Mesenchymal stem cell (in vitro differentiated cells and primary cell): ENCODE measurements around the gene HNRNPM.

Source experiments
- DNase-seq: peaks from one replicate; pipeline ENCODE4 v3.0.0-alpha.2; 2013
- H2AFZ ChIP-seq: one replicate; pipeline ENCODE4 v1.6.1; 2013; ENCODE audit warnings: low read depth, mild to moderate bottlenecking, control low read depth, inconsistent platforms, low read length, moderate library complexity
- H2AK5ac ChIP-seq: 2 replicates; pipeline ENCODE4 v1.6.1; 2013; ENCODE audit warnings: low read length, moderate library complexity, mild to moderate bottlenecking, inconsistent platforms; ENCODE audit not compliant: severe bottlenecking
- H2BK120ac ChIP-seq: one replicate; pipeline ENCODE4 v1.6.1; 2013; ENCODE audit warnings: low read depth, mild to moderate bottlenecking, inconsistent platforms, low read length, moderate library complexity
- H2BK12ac ChIP-seq, 2 experiments: one replicate each; pipeline ENCODE4 v1.6.1; 2013; ENCODE audit warnings: inconsistent platforms in 2 of 2, low read length in 2 of 2, mild to moderate bottlenecking in 2 of 2, moderate library complexity in 2 of 2, control low read depth in 1 of 2
- H2BK15ac ChIP-seq: one replicate; pipeline ENCODE4 v1.6.1; 2013; ENCODE audit warnings: mild to moderate bottlenecking, low read depth, inconsistent platforms; ENCODE audit not compliant: poor library complexity, severe bottlenecking
- H2BK5ac ChIP-seq: 2 replicates; pipeline ENCODE4 v1.6.1; 2013; ENCODE audit warnings: low read depth, mild to moderate bottlenecking, low read length, control low read depth, inconsistent platforms; ENCODE audit not compliant: poor library complexity, severe bottlenecking
- H3K14ac ChIP-seq, 2 experiments: one replicate each; pipeline ENCODE4 v1.6.1; 2013; ENCODE audit warnings: inconsistent platforms in 2 of 2, low read length in 2 of 2, control low read depth in 1 of 2, mild to moderate bottlenecking in 1 of 2, moderate library complexity in 1 of 2
- H3K18ac ChIP-seq, 2 experiments: one replicate each; pipeline ENCODE4 v1.6.1; 2013; ENCODE audit warnings: inconsistent platforms in 2 of 2, low read length in 2 of 2, control low read depth in 1 of 2, low read depth in 1 of 2, mild to moderate bottlenecking in 1 of 2
- H3K23ac ChIP-seq, 2 experiments: one replicate each; pipeline ENCODE4 v1.6.1; 2013; ENCODE audit warnings: inconsistent platforms in 2 of 2, low read length in 2 of 2, mild to moderate bottlenecking in 2 of 2, moderate library complexity in 2 of 2, control low read depth in 1 of 2
- H3K27ac ChIP-seq: 2 replicates; pipeline ENCODE4 v1.5.1; 2013; ENCODE audit warnings: mild to moderate bottlenecking, moderate library complexity, low read length, control low read depth, inconsistent platforms; ENCODE audit not compliant: poor library complexity, severe bottlenecking
- H3K27me3 ChIP-seq, 2 experiments: 2 replicates each; pipeline versions ENCODE4 v1.6.1 to v1.7.0; 2013; ENCODE audit warnings: low read length in 2 of 2, mild to moderate bottlenecking in 2 of 2, moderate library complexity in 2 of 2, control low read depth in 1 of 2, inconsistent platforms in 1 of 2; ENCODE audit not compliant: control insufficient read depth in 1 of 2, insufficient read depth in 1 of 2
- H3K36me3 ChIP-seq, 2 experiments: 2 replicates each; pipeline versions ENCODE4 v1.6.1 to v1.7.0; 2013; ENCODE audit warnings: low read length in 2 of 2, control low read depth in 1 of 2, inconsistent platforms in 1 of 2, low read depth in 1 of 2, mild to moderate bottlenecking in 1 of 2; ENCODE audit not compliant: insufficient read depth in 2 of 2, control insufficient read depth in 1 of 2
- H3K4ac ChIP-seq, 2 experiments: one replicate each; pipeline ENCODE4 v1.6.1; 2013; ENCODE audit warnings: inconsistent platforms in 2 of 2, low read length in 2 of 2, mild to moderate bottlenecking in 2 of 2, moderate library complexity in 2 of 2, control low read depth in 1 of 2, low read depth in 1 of 2
- H3K4me1 ChIP-seq: 2 replicates; pipeline ENCODE4 v1.6.1; 2013; ENCODE audit warnings: low read depth, low read length, control low read depth; ENCODE audit not compliant: control insufficient read depth, insufficient read depth
- H3K4me2 ChIP-seq: 2 replicates; pipeline ENCODE4 v1.6.1; 2013; ENCODE audit warnings: low read length, mild to moderate bottlenecking, inconsistent platforms; ENCODE audit not compliant: poor library complexity, severe bottlenecking
- H3K4me3 ChIP-seq, 2 experiments: 2 replicates each; pipeline versions ENCODE4 v1.5.1 to v1.7.0; 2013; ENCODE audit warnings: low read length in 2 of 2, mild to moderate bottlenecking in 2 of 2, control low read depth in 1 of 2, low read depth in 1 of 2; ENCODE audit not compliant: insufficient read depth in 1 of 2
- H3K79me1 ChIP-seq: replicated peaks from 2 replicates; pipeline ENCODE4 v1.6.1; 2013; ENCODE audit warnings: mild to moderate bottlenecking, control low read depth, low read length, inconsistent platforms; ENCODE audit not compliant: poor library complexity, severe bottlenecking
- H3K9ac ChIP-seq: 2 replicates; pipeline ENCODE4 v1.7.0; 2013; ENCODE audit warnings: mild to moderate bottlenecking, low read length, moderate library complexity
- H3K9me3 ChIP-seq: 2 replicates; pipeline ENCODE4 v1.7.0; 2013; ENCODE audit warnings: mild to moderate bottlenecking, low read length; ENCODE audit not compliant: control insufficient read depth
- H4K8ac ChIP-seq: one replicate; pipeline ENCODE4 v1.6.1; 2013; ENCODE audit warnings: inconsistent platforms, mild to moderate bottlenecking, low read length, moderate library complexity
- H4K91ac ChIP-seq: one replicate; pipeline ENCODE4 v1.6.1; 2013; ENCODE audit warnings: mild to moderate bottlenecking, low read length, inconsistent platforms
- WGBS: methylation state at CpG from one replicate; pipeline ENCODE4 v1.1.7; 2013; ENCODE audit warnings: mixed read lengths; 5-methylcytosine and 5-hydroxymethylcytosine counted together

Gene HNRNPM

GRCh38 chr19:8481616-8482015 is 36.8 kb downstream of the HNRNPM start:
- Histone ChIP-seq H2AFZ (no peak overlapping the region), H4K8ac (no peak overlapping the region), H3K27me3 (no peaks in the 10 kb centered on the region), H3K14ac (no peak overlapping the region), H2AK5ac (no peak overlapping the region), H3K23ac (no peak overlapping the region), H2BK12ac (no peak overlapping the region), H3K4me1 (peaks cover 3% of the 10 kb centered on the region), H3K27ac (no peak overlapping the region), H3K79me1 (peaks cover 24% of the 10 kb centered on the region), H3K9ac (no peak overlapping the region), H3K4me3 (no peak overlapping the region), H4K91ac (no peak overlapping the region), H3K4me2 (no peak overlapping the region), H3K18ac (no peak overlapping the region), H3K36me3 (peaks cover 77 to 84% of the 10 kb centered on the region in 2 experiments), H2BK15ac (no peak overlapping the region), H2BK120ac (no peak overlapping the region), H3K9me3 (no peaks in the 10 kb centered on the region), H2BK5ac (no peak overlapping the region), H3K4ac (no peak overlapping the region)
- 94% methylated on average over 6 of the region's 6 CpGs for WGBS
- no peak for DNase-seq

DNA sequence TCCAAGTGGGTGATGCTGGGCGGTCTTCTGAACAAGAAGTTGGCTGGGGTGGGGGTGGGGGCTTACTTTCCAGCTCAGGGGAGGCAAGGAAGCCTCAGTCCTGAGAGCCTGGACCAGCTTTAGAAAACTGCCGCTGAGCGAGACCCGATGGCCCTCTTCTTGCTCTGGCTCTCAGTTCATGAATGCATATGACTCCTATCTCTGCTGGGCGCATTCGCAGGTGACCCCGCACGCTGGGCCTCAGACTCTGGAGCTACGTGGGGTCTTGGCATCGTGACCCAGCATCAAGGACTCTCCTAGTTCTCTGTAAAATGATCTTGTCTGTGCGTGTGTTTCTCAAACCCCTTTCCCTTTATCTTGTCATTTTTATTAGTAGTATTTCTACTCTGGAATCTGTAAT is 37.9 kb downstream of the HNRNPM start:
- Histone ChIP-seq H2AK5ac (no peak overlapping the region), H4K91ac (no peak overlapping the region), H3K9ac (no peak overlapping the region), H2BK120ac (no peak overlapping the region), H3K79me1 (peaks cover 27% of the 10 kb centered on the region), H3K4me2 (no peak overlapping the region), H3K4ac (no peak overlapping the region), H2AFZ (no peak overlapping the region), H3K27ac (no peak overlapping the region), H3K4me3 (no peak overlapping the region), H2BK5ac (no peak overlapping the region), H2BK15ac (no peak overlapping the region), H4K8ac (no peak overlapping the region), H3K14ac (no peak overlapping the region), H2BK12ac (no peak overlapping the region), H3K4me1 (peaks cover 3% of the 10 kb centered on the region), H3K27me3 (no peaks in the 10 kb centered on the region), H3K9me3 (no peaks in the 10 kb centered on the region), H3K36me3 (peaks cover 78 to 85% of the 10 kb centered on the region in 2 experiments), H3K23ac (no peak overlapping the region), H3K18ac (no peak overlapping the region)
- DNase-seq, result no peak
- WGBS, result 95% methylated on average over 10 of the region's 11 CpGs

DNA sequence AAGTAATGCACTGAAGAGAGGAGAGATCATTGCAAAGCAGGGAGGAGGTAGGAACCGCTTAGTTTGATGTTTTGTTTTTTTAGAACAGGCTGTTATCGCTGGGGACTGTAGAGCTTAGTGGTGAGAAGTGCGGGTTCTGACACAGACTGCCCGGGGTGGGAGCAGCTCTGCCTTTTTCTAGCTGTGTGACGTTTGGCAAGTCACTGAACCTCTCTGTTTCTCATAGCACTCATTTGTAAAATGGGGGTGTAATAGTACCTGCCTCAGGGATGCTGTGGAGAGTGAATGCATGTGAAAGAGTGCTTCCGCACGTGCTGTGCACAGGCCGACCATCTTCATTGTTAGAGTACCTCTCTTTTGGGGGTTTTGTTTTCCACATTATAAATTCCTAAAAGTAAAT is 38.4 kb downstream of the HNRNPM start:
- Histone ChIP-seq H3K9ac (no peak overlapping the region), H3K14ac (no peak overlapping the region), H3K9me3 (no peaks in the 10 kb centered on the region), H2BK12ac (no peak overlapping the region), H3K23ac (no peak overlapping the region), H3K36me3 (peaks cover 78 to 88% of the 10 kb centered on the region in 2 experiments), H3K79me1 (peaks cover 30% of the 10 kb centered on the region), H2AK5ac (no peak overlapping the region), H3K18ac (no peak overlapping the region), H3K4me1 (peaks cover 3% of the 10 kb centered on the region), H3K27ac (no peak overlapping the region), H4K91ac (no peak overlapping the region), H2BK5ac (no peak overlapping the region), H4K8ac (no peak overlapping the region), H3K27me3 (no peaks in the 10 kb centered on the region), H2AFZ (no peak overlapping the region), H3K4ac (no peak overlapping the region), H2BK120ac (no peak overlapping the region), H3K4me3 (no peak overlapping the region), H3K4me2 (no peak overlapping the region), H2BK15ac (no peak overlapping the region)
- no peak for DNase-seq
- 98% methylated on average over 4 of the region's 8 CpGs for WGBS

GRCh38 chr19:8484331-8484894 is 39.6 kb downstream of the HNRNPM start:
- no peak overlapping the region for H2BK5ac ChIP-seq
- H3K27ac ChIP-seq, result no peak overlapping the region
- H3K4me2 ChIP-seq, result no peak overlapping the region
- H3K27me3 ChIP-seq, result no peaks in the 10 kb centered on the region
- no peak overlapping the region for H3K9ac ChIP-seq
- H2BK120ac ChIP-seq, result no peak overlapping the region
- H3K9me3 ChIP-seq, result no peaks in the 10 kb centered on the region
- H3K4ac ChIP-seq, result no peak overlapping the region
- peaks cover 85 to 89% of the 10 kb centered on the region in 2 experiments for H3K36me3 ChIP-seq
- no peak overlapping the region for H2AFZ ChIP-seq
- DNase-seq, result no peak
- H4K91ac ChIP-seq, result no peak overlapping the region
- peaks cover 3% of the 10 kb centered on the region for H3K4me1 ChIP-seq
- no peak overlapping the region for H3K23ac ChIP-seq
- no peak overlapping the region for H4K8ac ChIP-seq
- WGBS, result 96% methylated on average over 18 of the region's 18 CpGs
- no peak overlapping the region for H2AK5ac ChIP-seq
- H3K79me1 ChIP-seq, result peaks cover 35% of the 10 kb centered on the region
- H3K14ac ChIP-seq, result no peak overlapping the region
- H3K18ac ChIP-seq, result no peak overlapping the region
- H2BK12ac ChIP-seq, result no peak overlapping the region
- no peak overlapping the region for H2BK15ac ChIP-seq
- H3K4me3 ChIP-seq, result no peak overlapping the region
